ENCODE measurements around the gene CLMP.

DNA sequence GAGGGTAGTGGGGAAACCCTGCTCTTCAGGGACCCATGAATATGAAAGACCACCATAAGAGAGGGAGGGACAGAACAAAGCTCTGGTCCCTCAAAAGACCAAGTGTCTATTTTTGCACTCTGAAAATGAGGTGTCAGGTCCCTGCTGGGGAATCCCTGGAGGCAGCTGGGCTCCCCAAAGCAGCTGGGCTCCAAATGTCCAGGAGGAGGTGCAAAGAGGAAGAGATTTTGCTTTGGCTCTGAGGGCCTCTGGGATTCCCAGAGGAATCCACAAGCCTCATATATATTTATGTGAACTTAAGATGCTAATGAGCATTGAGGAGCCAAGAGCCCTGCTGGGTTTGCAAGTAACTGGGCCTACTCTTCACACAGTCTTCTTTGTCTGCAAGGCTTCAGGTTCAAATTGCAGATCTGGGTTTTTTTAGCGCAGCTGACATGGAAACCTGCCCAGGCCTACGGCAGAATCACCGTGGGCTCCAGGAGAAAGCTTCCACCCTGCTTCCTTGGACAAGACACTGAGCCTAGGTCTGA is 26.0 kb downstream of the CLMP start:
- TF ChIP-seq EP300 (IDR thresholded peaks at IDR 0.05; ENCODE audit: borderline replicate concordance) (no peak), FOXM1 (IDR thresholded peaks at IDR 0.05; ENCODE audit: borderline replicate concordance, low read depth) (no peak), CEBPB (IDR thresholded peaks at IDR 0.05) (no peak), TAF1 (IDR thresholded peaks at IDR 0.05; ENCODE audit: low read depth) (no peak), RAD21 (IDR thresholded peaks at IDR 0.05; ENCODE audit: low read depth) (no peak)
- TF ChIP-seq, protein P1, sequence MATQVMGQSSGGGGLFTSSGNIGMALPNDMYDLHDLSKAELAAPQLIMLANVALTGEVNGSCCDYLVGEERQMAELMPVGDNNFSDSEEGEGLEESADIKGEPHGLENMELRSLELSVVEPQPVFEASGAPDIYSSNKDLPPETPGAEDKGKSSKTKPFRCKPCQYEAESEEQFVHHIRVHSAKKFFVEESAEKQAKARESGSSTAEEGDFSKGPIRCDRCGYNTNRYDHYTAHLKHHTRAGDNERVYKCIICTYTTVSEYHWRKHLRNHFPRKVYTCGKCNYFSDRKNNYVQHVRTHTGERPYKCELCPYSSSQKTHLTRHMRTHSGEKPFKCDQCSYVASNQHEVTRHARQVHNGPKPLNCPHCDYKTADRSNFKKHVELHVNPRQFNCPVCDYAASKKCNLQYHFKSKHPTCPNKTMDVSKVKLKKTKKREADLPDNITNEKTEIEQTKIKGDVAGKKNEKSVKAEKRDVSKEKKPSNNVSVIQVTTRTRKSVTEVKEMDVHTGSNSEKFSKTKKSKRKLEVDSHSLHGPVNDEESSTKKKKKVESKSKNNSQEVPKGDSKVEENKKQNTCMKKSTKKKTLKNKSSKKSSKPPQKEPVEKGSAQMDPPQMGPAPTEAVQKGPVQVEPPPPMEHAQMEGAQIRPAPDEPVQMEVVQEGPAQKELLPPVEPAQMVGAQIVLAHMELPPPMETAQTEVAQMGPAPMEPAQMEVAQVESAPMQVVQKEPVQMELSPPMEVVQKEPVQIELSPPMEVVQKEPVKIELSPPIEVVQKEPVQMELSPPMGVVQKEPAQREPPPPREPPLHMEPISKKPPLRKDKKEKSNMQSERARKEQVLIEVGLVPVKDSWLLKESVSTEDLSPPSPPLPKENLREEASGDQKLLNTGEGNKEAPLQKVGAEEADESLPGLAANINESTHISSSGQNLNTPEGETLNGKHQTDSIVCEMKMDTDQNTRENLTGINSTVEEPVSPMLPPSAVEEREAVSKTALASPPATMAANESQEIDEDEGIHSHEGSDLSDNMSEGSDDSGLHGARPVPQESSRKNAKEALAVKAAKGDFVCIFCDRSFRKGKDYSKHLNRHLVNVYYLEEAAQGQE (IDR thresholded peaks at IDR 0.05; ENCODE audit: low read depth) = no peak
